Activated CD8-positive, alpha-beta memory T cell treated with anti-CD3 and anti-CD28 coated beads for 24 hours (primary cell): Measurements from ENCODE around the gene SP100.
"Not testable (repeated sequence)": the region's sequence is repeated elsewhere in the genome, so short reads cannot be mapped to it uniquely, and the experiment has no call there.

ENCODE experiments used
- DNase-seq: peaks from one replicate; pipeline ENCODE4 v3.0.0-alpha.2; 2020

Gene SP100

GRCh38 chr2:230422149-230422548 lies 6.1 kb downstream of the SP100 start:
- DNase-seq, result no peak

GRCh38 chr2:230423851-230424458 lies 8.0 kb downstream of the SP100 start:
- DNase-seq, result no peak

GRCh38 chr2:230425377-230425776 lies 9.4 kb downstream of the SP100 start:
- DNase-seq, result no peak

- no peak for DNase-seq
Measured at GRCh38 chr2:230429513-230429912, 13.5 kb downstream of the SP100 start.

GRCh38 chr2:230430957-230431910 lies 15.2 kb downstream of the SP100 start:
- no peak for DNase-seq

GRCh38 chr2:230434677-230435324 lies 18.8 kb downstream of the SP100 start:
- DNase-seq, result no peak

- DNase-seq, result no peak
Measured at GRCh38 chr2:230435431-230435830, 19.4 kb downstream of the SP100 start.

- DNase-seq, result not testable (repeated sequence)
Measured at GRCh38 chr2:230439121-230439520, 23.1 kb downstream of the SP100 start.

- no peak for DNase-seq
Measured at GRCh38 chr2:230439590-230439989, 23.6 kb downstream of the SP100 start.

- no peak for DNase-seq
Measured at GRCh38 chr2:230441227-230441897, 25.4 kb downstream of the SP100 start.

- DNase-seq, result no peak
Measured at GRCh38 chr2:230443541-230443940, 27.5 kb downstream of the SP100 start.

GRCh38 chr2:230444832-230445231 lies 28.8 kb downstream of the SP100 start:
- DNase-seq, result no peak

GRCh38 chr2:230447036-230447435 lies 31.0 kb downstream of the SP100 start:
- no peak for DNase-seq

GRCh38 chr2:230447455-230448451 lies 31.8 kb downstream of the SP100 start:
- DNase-seq, result no peak

GRCh38 chr2:230449901-230450467 lies 34.0 kb downstream of the SP100 start:
- DNase-seq, result no peak

GRCh38 chr2:230453006-230453405 lies 37.0 kb downstream of the SP100 start:
- no peak for DNase-seq

GRCh38 chr2:230455005-230455684 lies 39.1 kb downstream of the SP100 start:
- no peak for DNase-seq

- DNase-seq, result no peak
Measured at GRCh38 chr2:230457073-230457768, 41.2 kb downstream of the SP100 start.

- DNase-seq, result no peak
Measured at GRCh38 chr2:230457793-230458192, 41.8 kb downstream of the SP100 start.

- DNase-seq, result no peak
Measured at GRCh38 chr2:230459216-230459615, 43.2 kb downstream of the SP100 start.
